Keratinocyte (primary cell): Measurements from ENCODE around the gene HPN. TPM values are rescaled to one million over a fixed set of nuclear protein-coding genes. Genes with fewer than 3 reads are reported as not detected.

Experiments used
- DNase-seq: peaks from one replicate; pipeline ENCODE4 v3.0.0-alpha.2; 2011; ENCODE audit warnings: low read depth, missing footprints, low spot score
- FAIRE-seq: peaks from 2 replicates; lab custom pipeline; 2011; peaks lifted over from hg19 to GRCh38; lab: Jason Lieb, UNC
- H2AFZ ChIP-seq: 2 replicates; pipeline ENCODE4 v1.6.0; 2012; ENCODE audit warnings: low read length, control low read depth, inconsistent platforms; ENCODE audit not compliant: control insufficient read depth
- H3K27ac ChIP-seq: 2 replicates; pipeline ENCODE4 v1.5.1; 2011; ENCODE audit warnings: low read length; ENCODE audit not compliant: control insufficient read depth, insufficient read depth
- H3K27me3 ChIP-seq: 3 replicates; pipeline ENCODE4 v1.6.0; 2011; ENCODE audit warnings: low read length; ENCODE audit not compliant: control insufficient read depth, insufficient read depth; ENCODE audit errors: extremely low read depth
- H3K36me3 ChIP-seq, 2 experiments: 2 replicates in 1 of 2; 3 replicates in 1 of 2; pipeline ENCODE4 v1.5.1; 2011; ENCODE audit warnings: low read length in 2 of 2, mild to moderate bottlenecking in 1 of 2; ENCODE audit not compliant: control insufficient read depth in 2 of 2, insufficient read depth in 2 of 2; ENCODE audit errors: extremely low read depth in 1 of 2
- H3K4me1 ChIP-seq: 3 replicates; pipeline ENCODE4 v1.5.1; 2011; ENCODE audit warnings: low read length; ENCODE audit not compliant: control insufficient read depth, insufficient read depth; ENCODE audit errors: extremely low read depth
- H3K4me2 ChIP-seq: 3 replicates; pipeline ENCODE4 v1.6.0; 2011; ENCODE audit warnings: low read depth, low read length; ENCODE audit not compliant: control insufficient read depth, insufficient read depth; ENCODE audit errors: extremely low read depth
- H3K4me3 ChIP-seq, 3 experiments: fragments of 200-600 bp in 1 of 3; sonication (generic) in 1 of 3; 2 replicates in 2 of 3; 3 replicates in 1 of 3; pipeline ENCODE4 v1.5.1; 2011 to 2016; ENCODE audit warnings: low read length in 3 of 3, mild to moderate bottlenecking in 3 of 3, control low read depth in 2 of 3, inconsistent platforms in 1 of 3, low read depth in 1 of 3, mixed read lengths in 1 of 3, mixed run types in 1 of 3, moderate library complexity in 1 of 3; ENCODE audit not compliant: control insufficient read depth in 2 of 3, insufficient read depth in 2 of 3; ENCODE audit errors: extremely low read depth in 1 of 3
- H3K79me2 ChIP-seq: 2 replicates; pipeline ENCODE4 v1.6.0; 2012; ENCODE audit warnings: low read length; ENCODE audit not compliant: control insufficient read depth, insufficient read depth
- H3K9ac ChIP-seq: 3 replicates; pipeline ENCODE4 v1.6.0; 2011; ENCODE audit warnings: low read length; ENCODE audit not compliant: control insufficient read depth, insufficient read depth; ENCODE audit errors: extremely low read depth
- H3K9me1 ChIP-seq: 3 replicates; pipeline ENCODE4 v1.6.0; 2011; ENCODE audit warnings: low read length; ENCODE audit not compliant: control insufficient read depth, insufficient read depth; ENCODE audit errors: extremely low read depth
- H3K9me3 ChIP-seq: 2 replicates; pipeline ENCODE4 v1.5.1; 2012; ENCODE audit warnings: low read depth, low read length; ENCODE audit not compliant: control insufficient read depth
- H4K20me1 ChIP-seq: 3 replicates; pipeline ENCODE4 v1.6.0; 2011; ENCODE audit warnings: low read length; ENCODE audit not compliant: control insufficient read depth, insufficient read depth; ENCODE audit errors: extremely low read depth
- CTCF ChIP-seq, 3 experiments: IDR thresholded peaks in 1 of 3; conservative IDR thresholded peaks in 1 of 3; optimal IDR thresholded peaks in 1 of 3; 2 replicates in 2 of 3; 3 replicates in 1 of 3; pipeline versions ENCODE3 to v1.5.1; 2011; ENCODE audit warnings: low read length in 3 of 3, mild to moderate bottlenecking in 3 of 3, moderate library complexity in 2 of 3, control low read depth in 1 of 3, inconsistent platforms in 1 of 3; ENCODE audit not compliant: insufficient read depth in 2 of 3; ENCODE audit errors: extremely low read depth in 1 of 3
- EZH2 ChIP-seq: IDR thresholded peaks from one replicate; pipeline ENCODE4 v1.6.1; 2012; ENCODE audit warnings: inconsistent platforms, mild to moderate bottlenecking, low read length, moderate library complexity
- dilution Hi-C: fragments of 300-500 bp; cut with MboI; formaldehyde crosslinking; loops from one replicate; pipeline ENCODE4 v1.7.0; 2020; ENCODE audit warnings: low sequenced_read_pairs; ENCODE audit not compliant: extremely low pct_ligation_motif_present
- polyA plus RNA-seq, 5 experiments: library from polyadenylated mRNA; depleted of rRNA in 3 of 5; stranded (reverse) in 3 of 5; stranded (forward) in 1 of 5; unstranded in 1 of 5; fragments of >200 nt; gene quantifications; 1 replicate in 1 of 5; 2 replicates in 3 of 5; 3 replicates in 1 of 5; pipeline versions ENCODE4 v1.2.1 to v1.2.3, GENCODE V29; 2011 to 2012; ENCODE audit warnings: missing spikeins in 2 of 5, low read depth in 1 of 5, low replicate concordance in 1 of 5

Gene HPN
- polyA plus RNA-seq, 1 donor (not counting 4 experiments of a cell fraction or from before 2014, with no cell fraction given): not detected

- H3K9me1 ChIP-seq: no peaks in the 10 kb centered on the region
- no peak overlapping the region for H3K4me2 ChIP-seq
- H3K4me1 ChIP-seq: no peaks in the 10 kb centered on the region
- TF ChIP-seq EZH2: no peak
- TF ChIP-seq CTCF (optimal IDR thresholded peaks at IDR 0.05 in 1 of 3, IDR thresholded peaks at IDR 0.05 in 1 of 3, conservative IDR thresholded peaks at IDR 0.05 in 1 of 3; ENCODE audit: extremely low read depth in 1 of 3, insufficient read depth in 2 of 3, low read length in 3 of 3): no peak
- H3K9ac ChIP-seq: no peak overlapping the region
- FAIRE-seq (no peak), DNase-seq (no peak)
- no peaks in the 10 kb centered on the region for H3K9me3 ChIP-seq
- H3K79me2 ChIP-seq: no peaks in the 10 kb centered on the region
- no peaks in the 10 kb centered on the region for H3K27me3 ChIP-seq
- dilution Hi-C loops: no loop called here
- no peaks in the 10 kb centered on the region for H3K36me3 ChIP-seq
- H2AFZ ChIP-seq: no peak overlapping the region
- H3K4me3 ChIP-seq: no peak overlapping the region
- no peaks in the 10 kb centered on the region for H4K20me1 ChIP-seq
- no peak overlapping the region for H3K27ac ChIP-seq
Observed at GRCh38 chr19:35061583-35062373, 20.3 kb downstream of the HPN start.

DNA sequence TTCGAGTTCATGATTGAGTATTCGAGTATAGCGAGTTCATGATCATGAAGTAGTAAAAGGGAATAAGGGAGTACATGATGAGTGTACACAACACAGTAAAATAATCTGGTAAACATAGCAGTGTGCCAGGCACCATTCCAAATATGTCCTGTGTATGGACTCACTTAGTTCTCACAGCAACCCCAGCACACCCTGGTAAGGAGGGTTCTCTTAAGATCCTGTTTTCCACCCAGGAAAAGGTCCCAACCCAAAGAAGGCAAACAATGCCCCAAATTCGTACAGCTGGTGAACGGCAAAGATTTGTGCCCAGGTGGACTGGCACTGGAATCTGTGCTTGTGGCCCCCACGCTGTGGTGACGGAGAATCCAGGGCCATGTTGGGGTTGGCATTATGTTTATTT, 21.4 kb downstream of the HPN start:
- DNase-seq: no peak
- FAIRE-seq: no peak
- dilution Hi-C loops: no loop called here
- Histone ChIP-seq H3K36me3 (no peaks in the 10 kb centered on the region), H3K9me1 (no peaks in the 10 kb centered on the region), H3K4me3 (no peak overlapping the region), H3K27me3 (no peaks in the 10 kb centered on the region), H3K27ac (no peak overlapping the region), H4K20me1 (no peaks in the 10 kb centered on the region), H2AFZ (no peak overlapping the region), H3K4me2 (no peak overlapping the region), H3K9ac (no peak overlapping the region), H3K9me3 (no peaks in the 10 kb centered on the region), H3K79me2 (no peaks in the 10 kb centered on the region), H3K4me1 (no peaks in the 10 kb centered on the region)
- TF ChIP-seq EZH2: no peak
- no peak for TF ChIP-seq CTCF (optimal IDR thresholded peaks at IDR 0.05 in 1 of 3, IDR thresholded peaks at IDR 0.05 in 1 of 3, conservative IDR thresholded peaks at IDR 0.05 in 1 of 3; ENCODE audit: extremely low read depth in 1 of 3, insufficient read depth in 2 of 3, low read length in 3 of 3)
